Small intestine (tissue), 7 donors: ENCODE results near the gene NRG3. TPM values are rescaled to one million over a fixed set of nuclear protein-coding genes. Genes with fewer than 3 reads are reported as not detected.

Source experiments
- DNase-seq, 2 donors: peaks; one replicate each; pipeline versions ENCODE4 v3.0.0 to v3.0.0-alpha.2; 2013
- FAIRE-seq: peaks from 2 replicates; lab custom pipeline; 2012; peaks lifted over from hg19 to GRCh38; lab: Jason Lieb, UNC
- H3K27ac ChIP-seq, 3 donors: one replicate each; pipeline ENCODE4 v1.5.1; 2013; ENCODE audit warnings: low read length in 2 of 3, mild to moderate bottlenecking in 2 of 3, control low read depth in 1 of 3, inconsistent platforms in 1 of 3, low read depth in 1 of 3, moderate library complexity in 1 of 3
- H3K27me3 ChIP-seq, 3 donors: one replicate each; pipeline ENCODE4 v1.6.1; 2013; ENCODE audit warnings: low read length in 3 of 3, inconsistent platforms in 1 of 3; ENCODE audit not compliant: control insufficient read depth in 3 of 3, insufficient read depth in 3 of 3
- H3K36me3 ChIP-seq, 3 donors: one replicate each; pipeline ENCODE4 v1.6.1; 2013; ENCODE audit warnings: low read length in 3 of 3, inconsistent platforms in 1 of 3, low read depth in 1 of 3, mild to moderate bottlenecking in 1 of 3, moderate library complexity in 1 of 3; ENCODE audit not compliant: control insufficient read depth in 3 of 3, insufficient read depth in 2 of 3
- H3K4me1 ChIP-seq, 3 donors: one replicate each; pipeline ENCODE4 v1.6.1; 2013; ENCODE audit warnings: low read length in 2 of 3, inconsistent platforms in 1 of 3, low read depth in 1 of 3, mild to moderate bottlenecking in 1 of 3, moderate library complexity in 1 of 3; ENCODE audit not compliant: control insufficient read depth in 3 of 3, insufficient read depth in 2 of 3
- H3K4me3 ChIP-seq, 3 donors: one replicate each; pipeline ENCODE4 v1.5.1; 2013; ENCODE audit warnings: low read length in 3 of 3, control low read depth in 1 of 3, inconsistent platforms in 1 of 3, low read depth in 1 of 3, mild to moderate bottlenecking in 1 of 3, moderate library complexity in 1 of 3
- H3K9me3 ChIP-seq, 2 donors: one replicate each; pipeline ENCODE4 v1.6.1; 2013; ENCODE audit warnings: low read depth in 1 of 2, low read length in 1 of 2; ENCODE audit not compliant: control insufficient read depth in 2 of 2, insufficient read depth in 1 of 2
- WGBS, 3 donors: extraction: QIAGEN DNeasy Blood & Tissue Kit; methylation state at CpG; one replicate each; pipeline ENCODE4 v1.1.7; 2013; 5-methylcytosine and 5-hydroxymethylcytosine counted together
- polyA plus RNA-seq, 4 donors: library from polyadenylated mRNA; stranded (reverse) in 3 of 4; unstranded in 1 of 4; fragments of 200-250 nt in 3 of 4; fragments of 120-200 nt in 1 of 4; gene quantifications; one replicate each; pipeline versions ENCODE4 v1.2.1 to v1.2.3, GENCODE V29; 2013
- donor health status: healthy with polysubstance abuse.
- donor health status: control.
- donor health status: control.
- donor health status: Bipolar disorder and iron deficiency.
- donor health status: healthy.

Gene NRG3
- polyA plus RNA-seq, 4 donors: 0.25 to 0.72 TPM; not detected in 2

GRCh38 chr10:82411416-82411815, 536.4 kb downstream of the NRG3 start:
- no peak for FAIRE-seq
- 26 to 62% (median 50%) methylated on average over 4 of the region's 4 CpGs for whole genome bisulfite sequencing, 3 donors

GRCh38 chr10:82420001-82420400, 545.0 kb downstream of the NRG3 start:
- no peaks in the 10 kb centered on the region for H3K36me3 ChIP-seq
- H3K9me3 ChIP-seq: no peaks in the 10 kb centered on the region
- H3K27ac ChIP-seq: no peak overlapping the region
- DNase-seq: no peak
- no peak overlapping the region for H3K4me3 ChIP-seq
- no peaks in the 10 kb centered on the region for H3K27me3 ChIP-seq
- 48 to 66% (median 51%) methylated on average over 2 of the region's 2 CpGs for WGBS, 3 donors
- FAIRE-seq: no peak
- no peaks in the 10 kb centered on the region for H3K4me1 ChIP-seq

More at GRCh38 chr10:82411416-82411815, 536.4 kb downstream of the NRG3 start:
- no peaks in the 10 kb centered on the region for H3K27me3 ChIP-seq
- H3K4me3 ChIP-seq: no peak overlapping the region
- no peaks in the 10 kb centered on the region for H3K36me3 ChIP-seq
- no peak for DNase-seq
- H3K4me1 ChIP-seq: no peaks in the 10 kb centered on the region
- H3K27ac ChIP-seq: no peak overlapping the region
- H3K9me3 ChIP-seq: no peaks in the 10 kb centered on the region

GRCh38 chr10:82429302-82429701, 554.3 kb downstream of the NRG3 start:
- FAIRE-seq (no peak), DNase-seq (no peak)
- no peaks in the 10 kb centered on the region for H3K4me1 ChIP-seq
- H3K27me3 ChIP-seq: no peaks in the 10 kb centered on the region
- H3K4me3 ChIP-seq: no peak overlapping the region
- no peaks in the 10 kb centered on the region for H3K36me3 ChIP-seq
- peaks cover 0 to 8% of the 10 kb centered on the region in 2 donors for H3K9me3 ChIP-seq
- no peak overlapping the region for H3K27ac ChIP-seq

GRCh38 chr10:82438277-82438676, 563.3 kb downstream of the NRG3 start:
- Histone ChIP-seq H3K9me3 (peaks cover 0 to 9% of the 10 kb centered on the region in 2 donors), H3K27me3 (no peaks in the 10 kb centered on the region), H3K4me3 (no peak overlapping the region), H3K27ac (no peak overlapping the region), H3K36me3 (no peaks in the 10 kb centered on the region), H3K4me1 (no peaks in the 10 kb centered on the region)
- no peak for FAIRE-seq
- no peak for DNase-seq
- WGBS, 3 donors: 90 to 96% (median 93%) methylated on average over 1 of the region's 1 CpG

GRCh38 chr10:82440775-82441174, 565.8 kb downstream of the NRG3 start:
- DNase-seq: no peak
- no peak for FAIRE-seq
- H3K27ac ChIP-seq: no peak overlapping the region
- H3K9me3 ChIP-seq: peaks cover 0 to 9% of the 10 kb centered on the region in 2 donors
- no peaks in the 10 kb centered on the region for H3K4me1 ChIP-seq
- H3K4me3 ChIP-seq: no peak overlapping the region
- H3K27me3 ChIP-seq: no peaks in the 10 kb centered on the region
- H3K36me3 ChIP-seq: no peaks in the 10 kb centered on the region

- H3K27me3 ChIP-seq: no peaks in the 10 kb centered on the region
- H3K9me3 ChIP-seq: no peaks in the 10 kb centered on the region
- no peak overlapping the region for H3K4me3 ChIP-seq
- no peaks in the 10 kb centered on the region for H3K4me1 ChIP-seq
- no peak for DNase-seq
- 84 to 89% (median 86%) methylated on average over 3 of the region's 3 CpGs for WGBS, 3 donors
- no peaks in the 10 kb centered on the region for H3K36me3 ChIP-seq
- H3K27ac ChIP-seq: no peak overlapping the region
- FAIRE-seq: no peak
Observed at GRCh38 chr10:82452046-82452445, 577.1 kb downstream of the NRG3 start.

- Histone ChIP-seq H3K27me3 (no peaks in the 10 kb centered on the region), H3K36me3 (no peaks in the 10 kb centered on the region), H3K27ac (no peak overlapping the region), H3K4me3 (no peak overlapping the region), H3K4me1 (no peaks in the 10 kb centered on the region), H3K9me3 (no peaks in the 10 kb centered on the region)
- 0 to 34% (median 4%) methylated on average over 1 of the region's 1 CpG for WGBS, 3 donors
- FAIRE-seq (no peak), DNase-seq (no peak)
Observed at GRCh38 chr10:82452676-82453075, 577.7 kb downstream of the NRG3 start.

- H3K36me3 ChIP-seq: no peaks in the 10 kb centered on the region
- no peak overlapping the region for H3K27ac ChIP-seq
- no peak for FAIRE-seq
- DNase-seq: no peak
- H3K4me3 ChIP-seq: no peak overlapping the region
- no peaks in the 10 kb centered on the region for H3K9me3 ChIP-seq
- H3K4me1 ChIP-seq: no peaks in the 10 kb centered on the region
- WGBS, 3 donors: 82 to 84% (median 84%) methylated on average over 2 of the region's 2 CpGs
- H3K27me3 ChIP-seq: no peaks in the 10 kb centered on the region
Observed at GRCh38 chr10:82453678-82454293, 578.8 kb downstream of the NRG3 start.

- H3K27me3 ChIP-seq: no peaks in the 10 kb centered on the region
- no peak overlapping the region for H3K27ac ChIP-seq
- FAIRE-seq (no peak), DNase-seq (no peak)
- no peaks in the 10 kb centered on the region for H3K36me3 ChIP-seq
- H3K4me3 ChIP-seq: no peak overlapping the region
- WGBS, 3 donors: 42 to 71% (median 58%) methylated on average over 4 of the region's 4 CpGs
- no peaks in the 10 kb centered on the region for H3K4me1 ChIP-seq
- no peaks in the 10 kb centered on the region for H3K9me3 ChIP-seq
Observed at GRCh38 chr10:82462910-82463551, 588.0 kb downstream of the NRG3 start.
